ENCODE measurements around the gene WT1.
"Not testable (repeated sequence)": the region's sequence is repeated elsewhere in the genome, so short reads cannot be mapped to it uniquely, and the experiment has no call there.

Gene WT1

GRCh38 chr11:32472226-32472625, 36.9 kb upstream of the WT1 start:
- H2AFZ ChIP-seq (ENCODE audit: low read depth, low read length) = no peak overlapping the region
- H3K79me1 ChIP-seq (replicated peaks; ENCODE audit: low read length, poor library complexity, severe bottlenecking) = no peaks in the 10 kb centered on the region
- H3K9ac ChIP-seq (ENCODE audit: low read length) = no peak overlapping the region
- no peak overlapping the region for H2BK12ac ChIP-seq (ENCODE audit: low read length in 2 of 2)
- H3K4ac ChIP-seq (ENCODE audit: low read depth in 1 of 2, low read length in 2 of 2) = no peak overlapping the region
- no peak overlapping the region for H4K8ac ChIP-seq (ENCODE audit: low read length)
- no peak overlapping the region for H3K23ac ChIP-seq (ENCODE audit: low read length in 2 of 2)
- H4K91ac ChIP-seq (ENCODE audit: low read length) = no peak overlapping the region
- H3K4me3 ChIP-seq (ENCODE audit: insufficient read depth in 1 of 2, low read depth in 1 of 2, low read length in 2 of 2) = no peak overlapping the region
- H3K4me2 ChIP-seq (ENCODE audit: low read length, poor library complexity, severe bottlenecking) = no peak overlapping the region
- H3K27me3 ChIP-seq (ENCODE audit: control insufficient read depth in 1 of 2, insufficient read depth in 1 of 2, low read length in 2 of 2) = no peaks in the 10 kb centered on the region
- no peaks in the 10 kb centered on the region for H3K9me3 ChIP-seq (ENCODE audit: control insufficient read depth, low read length)
- H2BK5ac ChIP-seq (ENCODE audit: low read depth, low read length, poor library complexity, severe bottlenecking) = no peak overlapping the region
- H2AK5ac ChIP-seq (ENCODE audit: low read length, severe bottlenecking) = no peak overlapping the region
- no peak overlapping the region for H2BK15ac ChIP-seq (ENCODE audit: low read depth, poor library complexity, severe bottlenecking)
- 70% methylated on average over 4 of the region's 4 CpGs for WGBS
- no peak overlapping the region for H2BK120ac ChIP-seq (ENCODE audit: low read depth, low read length)
- H3K36me3 ChIP-seq (ENCODE audit: control insufficient read depth in 1 of 2, insufficient read depth in 2 of 2, low read depth in 1 of 2, low read length in 2 of 2) = no peaks in the 10 kb centered on the region
- H3K14ac ChIP-seq (ENCODE audit: low read length in 2 of 2) = no peak overlapping the region
- no peak for DNase-seq
- no peak overlapping the region for H3K18ac ChIP-seq (ENCODE audit: low read depth in 1 of 2, low read length in 2 of 2)
- no peak overlapping the region for H3K27ac ChIP-seq (ENCODE audit: low read length, poor library complexity, severe bottlenecking)
- no peaks in the 10 kb centered on the region for H3K4me1 ChIP-seq (ENCODE audit: control insufficient read depth, insufficient read depth, low read depth, low read length)

DNA sequence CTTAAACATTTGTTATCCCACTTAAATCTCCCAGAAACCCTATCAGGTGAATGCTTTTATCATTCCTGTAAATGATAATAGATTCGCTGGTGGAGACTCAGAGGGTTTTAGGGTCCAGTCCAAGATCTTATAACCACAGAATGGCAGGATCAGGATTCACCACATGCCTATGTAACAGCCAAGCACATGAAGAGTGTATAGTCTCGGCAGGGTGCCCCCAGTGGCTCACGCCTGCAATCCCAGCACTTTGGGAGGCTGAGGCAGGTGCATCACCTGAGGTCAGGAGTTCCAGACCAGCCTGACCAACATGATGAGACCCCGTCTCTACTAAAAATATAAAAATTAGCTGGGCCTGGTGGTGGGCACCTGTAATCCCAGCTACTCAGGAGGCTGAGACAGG, 36.2 kb upstream of the WT1 start:
- H3K9ac ChIP-seq (ENCODE audit: low read length); H3K4me1 ChIP-seq (ENCODE audit: control insufficient read depth, insufficient read depth, low read depth, low read length); H3K4me2 ChIP-seq (ENCODE audit: low read length, poor library complexity, severe bottlenecking); H3K36me3 ChIP-seq (ENCODE audit: control insufficient read depth in 1 of 2, insufficient read depth in 2 of 2, low read depth in 1 of 2, low read length in 2 of 2); H3K9me3 ChIP-seq (ENCODE audit: control insufficient read depth, low read length); H3K18ac ChIP-seq (ENCODE audit: low read depth in 1 of 2, low read length in 2 of 2); H2AFZ ChIP-seq (ENCODE audit: low read depth, low read length); H3K27ac ChIP-seq (ENCODE audit: low read length, poor library complexity, severe bottlenecking); H3K4ac ChIP-seq (ENCODE audit: low read depth in 1 of 2, low read length in 2 of 2); H3K23ac ChIP-seq (ENCODE audit: low read length in 2 of 2); H3K79me1 ChIP-seq (replicated peaks; ENCODE audit: low read length, poor library complexity, severe bottlenecking); H4K91ac ChIP-seq (ENCODE audit: low read length); DNase-seq; H2BK15ac ChIP-seq (ENCODE audit: low read depth, poor library complexity, severe bottlenecking); H2AK5ac ChIP-seq (ENCODE audit: low read length, severe bottlenecking); H3K14ac ChIP-seq (ENCODE audit: low read length in 2 of 2); H4K8ac ChIP-seq (ENCODE audit: low read length); H2BK5ac ChIP-seq (ENCODE audit: low read depth, low read length, poor library complexity, severe bottlenecking); H3K4me3 ChIP-seq (ENCODE audit: insufficient read depth in 1 of 2, low read depth in 1 of 2, low read length in 2 of 2); H3K27me3 ChIP-seq (ENCODE audit: control insufficient read depth in 1 of 2, insufficient read depth in 1 of 2, low read length in 2 of 2); H2BK120ac ChIP-seq (ENCODE audit: low read depth, low read length); H2BK12ac ChIP-seq (ENCODE audit: low read length in 2 of 2): not testable (repeated sequence)
- 94% methylated on average over 3 of the region's 4 CpGs for WGBS

DNA sequence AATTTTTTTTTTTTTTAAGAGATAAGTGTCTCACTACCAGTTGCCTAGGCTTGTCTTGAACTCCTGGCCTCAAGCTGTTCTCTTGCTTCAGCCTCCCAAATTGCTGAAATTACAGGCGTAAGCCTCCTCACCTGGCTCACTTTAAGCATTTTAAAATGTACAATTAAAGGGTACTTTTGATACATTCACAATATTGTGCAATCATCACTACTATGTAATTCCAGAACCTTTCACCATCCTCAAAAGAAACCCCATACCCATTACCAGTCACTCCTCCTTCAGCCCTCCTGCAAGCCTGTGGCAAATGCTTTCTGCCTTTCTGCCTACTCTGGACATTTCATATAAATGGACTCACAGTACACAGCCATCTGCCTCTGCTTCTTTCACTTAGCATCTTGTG, 34.5 kb upstream of the WT1 start:
- Histone ChIP-seq H3K9ac (ENCODE audit: low read length) (no peak overlapping the region), H3K79me1 (replicated peaks; ENCODE audit: low read length, poor library complexity, severe bottlenecking) (no peaks in the 10 kb centered on the region), H3K4me1 (ENCODE audit: control insufficient read depth, insufficient read depth, low read depth, low read length) (no peaks in the 10 kb centered on the region), H2BK12ac (ENCODE audit: low read length in 2 of 2) (no peak overlapping the region), H3K27me3 (ENCODE audit: control insufficient read depth in 1 of 2, insufficient read depth in 1 of 2, low read length in 2 of 2) (peaks cover 0 to 5% of the 10 kb centered on the region in 2 experiments), H4K91ac (ENCODE audit: low read length) (no peak overlapping the region), H3K14ac (ENCODE audit: low read length in 2 of 2) (no peak overlapping the region), H2AK5ac (ENCODE audit: low read length, severe bottlenecking) (no peak overlapping the region), H3K4me3 (ENCODE audit: insufficient read depth in 1 of 2, low read depth in 1 of 2, low read length in 2 of 2) (no peak overlapping the region), H3K36me3 (ENCODE audit: control insufficient read depth in 1 of 2, insufficient read depth in 2 of 2, low read depth in 1 of 2, low read length in 2 of 2) (no peaks in the 10 kb centered on the region), H3K18ac (ENCODE audit: low read depth in 1 of 2, low read length in 2 of 2) (no peak overlapping the region), H4K8ac (ENCODE audit: low read length) (no peak overlapping the region), H3K23ac (ENCODE audit: low read length in 2 of 2) (no peak overlapping the region), H2BK120ac (ENCODE audit: low read depth, low read length) (no peak overlapping the region), H2AFZ (ENCODE audit: low read depth, low read length) (no peak overlapping the region), H2BK15ac (ENCODE audit: low read depth, poor library complexity, severe bottlenecking) (no peak overlapping the region), H3K4me2 (ENCODE audit: low read length, poor library complexity, severe bottlenecking) (no peak overlapping the region), H2BK5ac (ENCODE audit: low read depth, low read length, poor library complexity, severe bottlenecking) (no peak overlapping the region), H3K9me3 (ENCODE audit: control insufficient read depth, low read length) (no peaks in the 10 kb centered on the region), H3K27ac (ENCODE audit: low read length, poor library complexity, severe bottlenecking) (no peak overlapping the region), H3K4ac (ENCODE audit: low read depth in 1 of 2, low read length in 2 of 2) (no peak overlapping the region)
- no peak for DNase-seq
- WGBS = 100% methylated on average over 1 of the region's 1 CpG

- Histone ChIP-seq H2AFZ (ENCODE audit: low read depth, low read length) (no peak overlapping the region), H3K4me3 (ENCODE audit: insufficient read depth in 1 of 2, low read depth in 1 of 2, low read length in 2 of 2) (no peak overlapping the region), H3K9ac (ENCODE audit: low read length) (no peak overlapping the region), H2BK15ac (ENCODE audit: low read depth, poor library complexity, severe bottlenecking) (no peak overlapping the region), H3K27ac (ENCODE audit: low read length, poor library complexity, severe bottlenecking) (no peak overlapping the region), H4K91ac (ENCODE audit: low read length) (no peak overlapping the region), H3K4ac (ENCODE audit: low read depth in 1 of 2, low read length in 2 of 2) (no peak overlapping the region), H3K4me2 (ENCODE audit: low read length, poor library complexity, severe bottlenecking) (no peak overlapping the region), H3K23ac (ENCODE audit: low read length in 2 of 2) (no peak overlapping the region), H2AK5ac (ENCODE audit: low read length, severe bottlenecking) (no peak overlapping the region), H3K18ac (ENCODE audit: low read depth in 1 of 2, low read length in 2 of 2) (no peak overlapping the region), H3K9me3 (ENCODE audit: control insufficient read depth, low read length) (no peaks in the 10 kb centered on the region), H2BK12ac (ENCODE audit: low read length in 2 of 2) (no peak overlapping the region), H2BK5ac (ENCODE audit: low read depth, low read length, poor library complexity, severe bottlenecking) (no peak overlapping the region), H3K27me3 (ENCODE audit: control insufficient read depth in 1 of 2, insufficient read depth in 1 of 2, low read length in 2 of 2) (peaks cover 0 to 14% of the 10 kb centered on the region in 2 experiments), H3K36me3 (ENCODE audit: control insufficient read depth in 1 of 2, insufficient read depth in 2 of 2, low read depth in 1 of 2, low read length in 2 of 2) (no peaks in the 10 kb centered on the region), H2BK120ac (ENCODE audit: low read depth, low read length) (no peak overlapping the region), H3K79me1 (replicated peaks; ENCODE audit: low read length, poor library complexity, severe bottlenecking) (no peaks in the 10 kb centered on the region), H4K8ac (ENCODE audit: low read length) (no peak overlapping the region), H3K4me1 (ENCODE audit: control insufficient read depth, insufficient read depth, low read depth, low read length) (no peaks in the 10 kb centered on the region), H3K14ac (ENCODE audit: low read length in 2 of 2) (no peak overlapping the region)
- peak; percentile 14 for DNase-seq
- WGBS = 61% methylated on average over 5 of the region's 5 CpGs
Observed at GRCh38 chr11:32466279-32466915, 31.1 kb upstream of the WT1 start.

Measured in mesenchymal stem cell (in vitro differentiated cells and primary cell).